Bladder microvascular endothelial cell (primary cell): Measurements from ENCODE around the gene FRMPD2. TPM values are rescaled to one million over a fixed set of nuclear protein-coding genes. Genes with fewer than 3 reads are reported as not detected.

Experiments used
- total RNA-seq: library from RNA; depleted of rRNA; stranded (reverse); fragments of >200 nt; gene quantifications from 2 replicates; pipeline ENCODE4 v1.2.3, GENCODE V29; 2014

Gene FRMPD2, protein sequence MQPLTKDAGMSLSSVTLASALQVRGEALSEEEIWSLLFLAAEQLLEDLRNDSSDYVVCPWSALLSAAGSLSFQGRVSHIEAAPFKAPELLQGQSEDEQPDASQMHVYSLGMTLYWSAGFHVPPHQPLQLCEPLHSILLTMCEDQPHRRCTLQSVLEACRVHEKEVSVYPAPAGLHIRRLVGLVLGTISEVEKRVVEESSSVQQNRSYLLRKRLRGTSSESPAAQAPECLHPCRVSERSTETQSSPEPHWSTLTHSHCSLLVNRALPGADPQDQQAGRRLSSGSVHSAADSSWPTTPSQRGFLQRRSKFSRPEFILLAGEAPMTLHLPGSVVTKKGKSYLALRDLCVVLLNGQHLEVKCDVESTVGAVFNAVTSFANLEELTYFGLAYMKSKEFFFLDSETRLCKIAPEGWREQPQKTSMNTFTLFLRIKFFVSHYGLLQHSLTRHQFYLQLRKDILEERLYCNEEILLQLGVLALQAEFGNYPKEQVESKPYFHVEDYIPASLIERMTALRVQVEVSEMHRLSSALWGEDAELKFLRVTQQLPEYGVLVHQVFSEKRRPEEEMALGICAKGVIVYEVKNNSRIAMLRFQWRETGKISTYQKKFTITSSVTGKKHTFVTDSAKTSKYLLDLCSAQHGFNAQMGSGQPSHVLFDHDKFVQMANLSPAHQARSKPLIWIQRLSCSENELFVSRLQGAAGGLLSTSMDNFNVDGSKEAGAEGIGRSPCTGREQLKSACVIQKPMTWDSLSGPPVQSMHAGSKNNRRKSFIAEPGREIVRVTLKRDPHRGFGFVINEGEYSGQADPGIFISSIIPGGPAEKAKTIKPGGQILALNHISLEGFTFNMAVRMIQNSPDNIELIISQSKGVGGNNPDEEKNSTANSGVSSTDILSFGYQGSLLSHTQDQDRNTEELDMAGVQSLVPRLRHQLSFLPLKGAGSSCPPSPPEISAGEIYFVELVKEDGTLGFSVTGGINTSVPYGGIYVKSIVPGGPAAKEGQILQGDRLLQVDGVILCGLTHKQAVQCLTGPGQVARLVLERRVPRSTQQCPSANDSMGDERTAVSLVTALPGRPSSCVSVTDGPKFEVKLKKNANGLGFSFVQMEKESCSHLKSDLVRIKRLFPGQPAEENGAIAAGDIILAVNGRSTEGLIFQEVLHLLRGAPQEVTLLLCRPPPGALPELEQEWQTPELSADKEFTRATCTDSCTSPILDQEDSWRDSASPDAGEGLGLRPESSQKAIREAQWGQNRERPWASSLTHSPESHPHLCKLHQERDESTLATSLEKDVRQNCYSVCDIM (N-terminal part only)
- total RNA-seq, result under 0.01 and 0.50 TPM in 2 replicates

GRCh38 chr10:48274636-48275035, at the start of gene FRMPD2:
Gene FRMPD2, minus strand, starts transcription at chr10:48274696. Its CDS starts 129 bp downstream, at chr10:48274567.

GRCh38 chr10:48306265-48306869, 31.9 kb upstream of the FRMPD2 start, which contains the start of gene MAPK8:
Gene MAPK8, plus strand, starts transcription at chr10:48306677. Its CDS starts 94,984 bp downstream, at chr10:48401661.

Other genes starting within 250 kb of the FRMPD2 start
- 24.1 and 75.5 TPM in 2 replicates for gene MAPK8, start 32.0 kb upstream of the FRMPD2 start, total RNA-seq